Ramos (cell line): Measurements from ENCODE around the gene STPG3.
"Not testable (repeated sequence)": the region's sequence is repeated elsewhere in the genome, so short reads cannot be mapped to it uniquely, and the experiment has no call there.

Experiments used
- in situ Hi-C: fragments of 300-500 bp; cut with MboI; formaldehyde crosslinking; loops from one replicate; pipeline ENCODE4 v1.14.3; 2022; ENCODE audit warnings: low sequenced_read_pairs; ENCODE audit not compliant: unreplicated experiment

Gene STPG3

DNA sequence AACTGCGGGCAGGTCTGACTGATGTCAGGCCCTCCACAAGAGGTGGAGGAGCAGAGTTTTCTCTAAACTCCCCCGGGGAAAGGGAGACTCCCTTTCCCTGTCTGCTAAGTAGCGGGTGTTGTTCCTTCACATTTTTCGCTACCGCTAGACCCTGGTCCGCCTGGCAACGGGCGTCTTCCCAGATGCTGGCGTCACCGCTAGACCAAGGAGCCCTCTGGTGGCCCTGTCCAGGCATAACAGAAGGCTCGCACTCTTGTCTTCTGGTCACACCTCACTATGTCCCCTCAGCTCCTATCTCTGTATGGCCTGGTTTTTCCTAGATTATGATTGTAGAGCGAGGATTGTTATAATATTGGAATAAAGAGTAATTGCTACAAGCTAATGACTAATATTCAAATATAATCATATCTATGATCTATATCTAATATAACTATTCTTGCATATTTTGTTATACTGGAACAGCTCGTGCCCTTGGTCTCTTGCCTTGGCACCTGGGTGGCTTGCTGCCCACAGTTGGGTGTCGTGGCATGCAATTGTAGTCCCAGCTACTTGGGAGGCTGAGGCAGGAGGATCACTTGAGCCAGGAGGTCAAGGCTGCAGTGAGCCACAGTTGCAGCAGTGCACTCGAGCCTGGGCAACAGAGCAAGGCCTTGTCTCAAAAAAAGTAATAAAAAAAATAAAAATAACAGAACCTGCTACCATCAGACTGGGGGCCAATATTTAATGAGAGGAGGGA is 11.3 kb downstream of the STPG3 start:
- in situ Hi-C loops: not testable (repeated sequence)

GRCh38 chr9:137262909-137263285 is 11.8 kb downstream of the STPG3 start:
- in situ Hi-C loops: no loop called here

DNA sequence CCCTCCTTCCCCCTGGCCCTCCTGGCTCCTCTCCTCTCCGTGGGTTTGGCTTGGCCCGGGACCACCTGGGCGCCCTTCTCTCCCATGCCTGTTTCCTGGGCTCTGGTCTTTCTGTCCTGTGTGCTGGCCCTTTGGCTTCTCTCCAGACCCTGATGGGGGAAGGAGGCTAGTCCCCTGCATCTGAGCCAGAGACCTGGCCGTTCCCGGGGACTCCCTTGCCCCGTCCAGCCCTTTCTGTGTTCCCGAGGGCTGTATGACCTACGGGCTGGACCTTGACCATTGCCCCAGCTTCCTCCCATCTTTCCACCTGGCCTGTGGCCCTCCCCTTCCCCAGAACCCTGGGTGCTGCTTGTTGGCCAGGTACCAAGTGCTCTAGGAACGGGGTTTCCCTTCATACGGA is 12.4 kb downstream of the STPG3 start:
- in situ Hi-C loops: no loop called here

DNA sequence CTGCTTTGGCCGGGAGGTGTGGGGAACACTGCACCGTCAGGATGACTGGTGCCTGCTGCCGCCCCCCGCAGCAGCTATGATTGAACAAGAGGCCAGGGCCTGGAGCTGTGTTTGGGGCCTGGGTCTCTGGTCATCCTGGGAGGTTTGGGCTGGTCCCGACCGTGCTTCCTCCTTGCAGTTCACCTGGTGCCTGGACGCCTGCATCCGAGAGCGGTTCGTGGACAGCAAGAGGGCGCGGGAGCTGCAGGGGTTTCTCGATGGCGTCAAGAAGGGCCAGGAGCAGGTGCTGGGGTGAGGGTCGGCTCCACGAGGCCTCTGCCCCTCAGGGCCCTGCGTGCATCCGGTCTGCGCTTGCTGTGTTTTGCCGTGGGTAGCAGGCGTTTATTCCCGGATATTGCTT is 13.0 kb downstream of the STPG3 start:
- in situ Hi-C loops: no loop called here

DNA sequence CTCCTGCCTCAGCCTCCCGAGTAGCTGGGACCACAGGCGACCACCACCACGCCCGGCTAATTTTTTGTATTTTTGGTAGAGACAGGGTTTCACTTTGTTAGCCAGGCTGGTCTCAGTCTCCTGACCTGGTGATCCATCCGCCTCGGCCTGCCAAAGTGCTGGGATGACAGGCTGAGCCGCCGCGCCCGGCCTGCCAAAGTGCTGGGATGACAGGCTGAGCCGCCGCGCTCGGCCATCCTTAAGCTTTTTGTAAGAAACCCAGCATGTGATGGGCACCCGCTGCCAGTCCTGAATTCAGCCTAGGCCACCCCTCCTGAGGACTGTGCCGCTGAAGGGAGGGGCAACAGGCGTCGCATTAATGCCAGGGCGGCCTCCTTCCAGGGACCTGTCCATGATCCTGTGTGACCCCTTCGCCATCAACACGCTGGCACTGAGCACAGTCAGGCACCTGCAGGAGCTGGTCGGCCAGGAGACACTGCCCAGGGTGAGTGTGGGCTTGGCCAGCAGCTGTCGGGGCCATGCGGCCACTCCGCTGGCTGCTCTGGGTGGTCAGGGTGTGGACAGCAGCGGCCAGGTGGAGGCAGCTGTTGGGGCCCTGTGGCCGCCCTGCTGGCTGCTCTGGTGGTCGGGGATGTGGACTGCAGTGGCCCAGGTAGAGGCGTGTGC is 14.5 kb downstream of the STPG3 start:
- in situ Hi-C loops: no loop called here

DNA sequence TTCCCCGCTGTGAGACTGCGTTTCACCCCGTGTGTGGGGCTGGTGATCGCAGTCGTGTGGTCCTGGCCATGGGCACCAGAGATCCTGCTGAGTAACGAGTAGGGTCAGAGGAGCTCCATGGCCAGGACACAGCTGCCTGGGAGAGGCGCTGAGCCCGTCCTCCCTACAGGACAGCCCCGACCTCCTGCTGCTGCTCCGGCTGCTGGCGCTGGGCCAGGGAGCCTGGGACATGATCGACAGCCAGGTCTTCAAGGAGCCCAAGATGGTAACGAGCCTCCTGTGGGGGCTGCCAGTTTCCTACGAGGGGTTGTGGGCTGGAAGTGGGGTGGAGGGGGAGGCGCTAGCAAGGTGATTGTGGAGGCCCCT is 15.1 kb downstream of the STPG3 start:
- in situ Hi-C loops: no loop called here

GRCh38 chr9:137266585-137267453 is 15.7 kb downstream of the STPG3 start:
- in situ Hi-C loops: no loop called here

GRCh38 chr9:137267933-137268355 is 16.9 kb downstream of the STPG3 start:
- in situ Hi-C loops: no loop called here

DNA sequence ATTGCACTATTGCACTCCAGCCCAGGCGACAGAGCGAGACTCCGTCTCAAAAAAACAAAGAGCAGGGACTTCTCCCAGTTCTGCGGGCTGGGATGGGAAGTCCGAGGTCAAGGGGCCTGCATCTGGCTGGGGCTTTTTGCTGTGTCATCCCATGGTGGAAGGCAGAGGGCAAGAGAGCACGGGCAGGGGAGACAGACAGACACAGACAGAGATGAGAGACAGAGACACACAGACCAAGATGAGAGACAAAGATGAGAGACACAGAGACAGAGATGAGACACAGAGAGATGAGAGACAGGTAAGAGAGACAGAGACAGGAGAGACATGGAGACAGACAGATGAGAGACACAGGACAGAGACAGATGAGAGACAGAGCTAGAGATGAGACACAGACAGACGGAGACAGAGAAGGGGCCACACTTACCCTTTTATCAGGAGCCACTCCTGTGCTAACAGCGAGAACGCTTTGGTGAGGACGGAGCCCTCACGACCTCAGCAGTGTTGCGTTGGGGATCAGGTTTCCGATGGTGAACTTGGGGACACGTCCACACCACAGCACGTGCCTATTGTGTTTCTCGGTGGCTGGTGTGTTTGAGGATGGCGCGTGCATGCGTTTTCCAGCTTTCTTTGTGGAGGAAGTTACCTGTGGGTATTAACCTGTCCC is 17.6 kb downstream of the STPG3 start:
- in situ Hi-C loops: no loop called here

GRCh38 chr9:137269231-137269772 is 18.2 kb downstream of the STPG3 start:
- in situ Hi-C loops: no loop called here

GRCh38 chr9:137270929-137271695 is 20.0 kb downstream of the STPG3 start:
- in situ Hi-C loops: no loop called here

- in situ Hi-C loops: no loop called here
Observed at GRCh38 chr9:137271696-137272076, 20.6 kb downstream of the STPG3 start.

DNA sequence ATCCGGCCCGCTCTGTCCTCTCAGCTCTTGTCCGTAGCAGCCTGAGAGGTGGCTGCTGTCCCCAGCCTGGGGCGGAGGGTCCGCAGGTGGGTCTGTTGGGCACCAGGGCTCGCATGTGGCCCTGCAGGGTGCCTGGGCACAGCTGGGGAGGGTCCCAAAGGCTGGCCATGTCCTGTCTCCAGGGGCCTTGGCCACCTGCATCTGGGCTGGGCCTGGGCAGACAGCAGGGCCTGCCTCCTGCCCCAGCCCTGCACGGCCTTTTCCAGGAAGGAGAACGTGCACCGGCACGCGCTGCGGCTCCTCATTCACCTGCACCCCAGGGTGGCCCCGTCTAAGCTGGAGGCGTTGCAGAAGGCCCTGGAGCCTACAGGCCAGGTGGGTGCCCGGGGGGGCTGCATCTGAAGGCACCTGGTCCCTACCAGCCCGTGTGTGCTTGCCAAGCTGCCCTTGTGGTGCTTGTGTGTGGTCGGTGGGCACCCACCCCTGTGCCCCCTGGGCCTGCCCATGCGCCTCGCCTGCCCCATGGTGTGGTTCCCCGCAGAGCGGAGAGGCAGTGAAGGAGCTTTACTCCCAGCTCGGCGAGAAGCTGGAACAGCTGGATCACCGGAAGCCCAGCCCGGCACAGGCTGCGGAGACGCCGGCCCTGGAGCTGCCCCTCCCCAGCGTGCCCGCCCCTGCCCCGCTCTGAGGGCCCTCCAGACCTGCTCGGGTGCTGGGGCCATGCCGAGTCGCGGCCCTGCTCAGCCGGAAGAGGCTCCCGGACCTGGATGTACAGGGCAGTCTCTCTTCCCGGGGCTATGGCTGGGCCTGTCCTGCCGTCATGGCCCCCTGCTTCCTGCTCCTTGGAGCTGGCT is 21.4 kb downstream of the STPG3 start:
- in situ Hi-C loops: no loop called here

DNA sequence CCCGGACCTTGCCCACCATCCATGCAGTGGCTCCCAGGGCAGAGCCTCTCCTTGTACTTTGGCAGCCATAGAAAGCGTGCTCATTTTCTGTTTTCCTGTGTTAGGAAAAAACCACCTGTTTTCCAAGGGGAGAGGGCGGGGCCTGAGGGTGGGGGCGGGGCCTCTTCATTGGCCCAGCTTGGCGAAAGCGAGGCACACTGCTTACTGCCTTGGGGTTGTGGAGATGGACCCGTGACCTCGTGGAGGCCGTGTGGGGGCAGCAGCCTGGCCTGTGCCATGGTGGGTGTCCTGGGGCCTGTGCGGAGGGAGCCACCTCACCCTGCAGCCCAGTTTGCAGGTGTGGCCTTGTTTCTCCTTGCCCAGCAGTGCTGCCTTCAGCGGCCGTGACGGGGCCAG is 22.0 kb downstream of the STPG3 start:
- in situ Hi-C loops: no loop called here

- in situ Hi-C loops: no loop called here
Observed at GRCh38 chr9:137273611-137274320, 22.7 kb downstream of the STPG3 start.

DNA sequence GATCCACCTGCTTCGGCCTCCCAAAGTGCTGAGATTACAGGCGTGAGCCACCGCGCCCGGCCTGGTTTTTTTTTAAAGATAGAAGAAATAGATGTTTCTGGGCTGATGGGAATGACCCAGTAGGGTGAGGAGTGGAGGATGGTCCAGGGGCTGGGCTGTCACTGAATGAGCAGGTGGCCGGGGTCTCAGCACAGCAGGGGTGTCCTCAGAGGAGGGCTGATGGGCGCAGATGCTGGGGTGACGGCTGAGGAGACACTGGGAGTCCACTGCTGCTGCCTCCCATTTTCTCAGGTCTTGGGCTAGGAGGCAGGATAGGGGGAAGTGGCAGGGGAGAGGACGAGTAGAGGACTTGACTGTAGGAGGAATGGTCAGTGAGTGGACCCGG is 24.1 kb downstream of the STPG3 start:
- in situ Hi-C loops: no loop called here

DNA sequence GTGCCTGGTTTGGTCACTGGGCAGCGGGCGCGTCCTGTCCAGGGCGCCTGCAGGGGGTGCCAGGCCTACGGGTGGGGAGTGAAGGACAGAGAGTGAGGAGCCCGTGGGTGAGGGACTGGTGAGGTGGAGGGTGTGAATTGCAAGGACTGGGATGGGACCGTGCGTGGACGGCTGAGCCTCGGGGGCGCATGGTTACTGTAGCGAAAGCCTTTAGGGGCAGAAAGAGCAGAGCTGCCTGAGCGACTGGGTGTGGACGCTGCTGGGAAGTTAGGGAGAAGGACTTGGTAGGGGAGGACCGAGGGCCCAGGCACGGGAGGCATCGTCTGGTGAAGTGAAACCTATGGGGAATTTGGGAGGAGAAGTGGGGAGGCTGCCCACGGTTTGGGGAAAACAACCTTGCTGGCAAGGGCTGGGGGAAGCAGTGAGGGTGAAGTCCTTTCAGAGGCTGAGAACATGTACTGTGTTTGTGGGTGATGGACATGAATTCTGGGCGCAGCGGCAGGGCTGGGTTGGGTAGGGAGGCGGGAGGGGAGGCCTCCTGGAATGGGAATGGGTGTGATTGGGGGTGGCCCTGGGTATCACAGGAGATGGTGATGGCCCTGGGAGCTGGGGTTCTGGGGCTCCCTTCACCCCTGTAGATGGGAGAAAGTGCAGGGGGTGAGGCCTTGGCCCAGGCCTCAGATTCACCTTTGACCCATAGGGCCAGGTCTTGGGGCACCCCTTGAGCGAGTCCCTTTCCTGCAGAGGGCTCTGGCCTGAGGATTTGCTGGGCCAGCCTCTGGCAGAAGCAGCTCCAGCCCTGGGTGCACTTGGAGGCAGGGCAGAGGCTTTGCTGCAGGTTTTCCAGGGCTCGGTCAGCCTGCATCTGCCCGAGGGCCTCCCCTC is 24.7 kb downstream of the STPG3 start:
- in situ Hi-C loops: no loop called here
